Eye (tissue), 1 donor: ENCODE data around the gene NOL12.
A peak's percentile ranks its signal among the peaks of the same experiment; 100 is the strongest.
"Not testable (repeated sequence)": the region's sequence is repeated elsewhere in the genome, so short reads cannot be mapped to it uniquely, and the experiment has no call there.

Experiments
- DNase-seq: peaks from one replicate; pipeline ENCODE4 v3.0.0-alpha.2; 2015

NOL12 gene

DNA sequence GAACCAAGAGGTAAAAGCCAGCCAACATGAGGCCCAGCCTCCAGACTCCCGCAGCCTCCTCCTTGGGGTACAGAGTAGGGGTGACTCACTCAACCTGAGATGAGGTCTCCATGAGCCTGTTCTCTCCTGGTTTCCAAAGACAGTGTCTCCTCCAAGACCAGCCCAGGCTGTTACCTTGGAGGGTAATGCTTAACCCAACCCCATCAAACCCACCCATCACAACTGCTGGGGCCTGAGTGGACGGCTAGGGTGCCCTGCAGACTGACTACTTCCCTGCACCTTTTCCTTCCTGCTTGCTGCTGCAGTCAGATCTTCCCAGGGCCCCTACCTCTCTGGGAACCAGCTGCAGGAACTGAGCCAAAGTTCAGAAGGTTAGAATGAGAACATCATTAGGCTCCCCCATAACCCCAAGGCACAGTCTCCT, 5.1 kb upstream of the NOL12 start:
- DNase-seq = no peak

DNA sequence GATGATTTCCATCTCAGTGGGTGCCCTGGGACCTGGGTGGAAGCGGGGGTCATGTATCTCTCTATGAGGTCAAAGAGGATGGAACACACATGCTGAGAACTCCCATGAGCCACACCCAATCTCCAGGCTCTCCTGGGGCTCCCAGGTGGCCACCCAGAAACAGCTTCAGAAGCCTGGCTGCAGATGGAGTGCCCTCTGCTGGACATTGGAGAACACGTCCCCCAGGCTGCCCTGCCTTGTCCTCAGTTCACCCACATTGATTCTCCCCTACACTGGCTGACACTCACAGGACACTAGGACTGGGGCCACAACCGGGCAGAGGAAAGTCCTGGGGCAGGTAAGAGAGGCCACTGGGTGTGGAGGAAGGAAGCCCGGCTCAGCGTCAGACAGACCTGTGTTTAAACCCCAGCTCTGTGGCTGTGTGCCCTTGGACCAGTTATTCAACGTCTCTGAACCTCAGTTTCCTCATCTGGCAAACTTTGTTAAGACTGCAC, 4.5 kb upstream of the NOL12 start:
- DNase-seq = peak; percentile 81

DNA sequence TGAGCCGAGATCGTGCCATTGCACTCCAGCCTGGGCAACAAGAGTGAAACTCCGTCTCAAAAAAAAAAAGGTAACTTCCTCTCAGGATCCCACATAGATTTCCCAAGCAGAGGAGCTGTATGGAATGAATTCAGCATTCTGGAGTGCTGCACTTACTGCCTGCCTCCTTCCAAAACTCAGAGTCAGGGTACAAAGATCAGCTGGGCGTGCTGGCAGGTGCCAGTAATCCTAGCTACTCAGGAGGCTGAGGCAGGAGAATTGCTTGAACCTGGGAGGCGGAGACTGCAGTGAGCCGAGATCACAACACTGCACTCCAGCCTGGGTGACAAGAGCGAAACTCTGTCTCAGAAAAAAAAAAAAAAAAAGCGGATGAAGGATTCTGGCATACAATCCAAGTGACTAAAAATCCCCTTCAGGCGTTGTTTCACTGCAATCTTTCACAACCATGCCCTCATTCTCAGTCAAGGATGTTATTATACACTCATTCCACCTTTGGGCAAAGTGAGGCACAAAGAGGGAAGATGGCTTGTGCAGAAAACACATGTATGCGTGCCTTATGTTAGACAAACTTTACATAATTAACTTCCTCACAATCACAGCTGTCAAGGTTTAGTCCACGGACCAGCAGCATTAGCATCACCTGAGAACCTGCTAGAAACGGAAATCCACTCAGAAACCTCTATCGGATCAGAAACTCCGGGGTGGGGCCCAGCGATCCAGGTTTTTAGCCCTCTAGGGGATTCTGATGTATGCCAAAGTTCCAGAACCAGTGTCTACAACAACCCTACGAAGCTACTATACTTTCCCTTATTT, 1.1 kb upstream of the NOL12 start:
- DNase-seq = no peak

DNA sequence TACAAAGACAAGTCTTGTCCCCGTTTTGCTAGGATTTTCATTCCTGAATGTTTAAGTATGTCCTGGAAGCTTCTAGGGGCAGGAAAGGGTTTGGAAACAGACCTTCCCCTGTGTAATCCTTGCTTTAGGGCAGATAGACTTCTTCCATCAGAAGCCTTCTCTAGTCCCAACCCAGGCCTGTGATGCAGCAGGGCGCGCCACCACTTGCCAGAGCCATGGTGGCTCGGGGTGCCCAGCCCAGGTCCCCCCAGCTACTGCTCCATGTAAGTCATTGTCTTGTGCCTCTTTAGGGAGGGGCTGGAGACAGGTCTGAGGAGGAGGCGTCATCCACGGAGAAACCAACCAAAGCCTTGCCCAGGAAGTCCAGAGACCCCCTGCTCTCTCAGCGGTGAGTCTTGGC, 4.3 kb downstream of the NOL12 start:
- DNase-seq = no peak

DNA sequence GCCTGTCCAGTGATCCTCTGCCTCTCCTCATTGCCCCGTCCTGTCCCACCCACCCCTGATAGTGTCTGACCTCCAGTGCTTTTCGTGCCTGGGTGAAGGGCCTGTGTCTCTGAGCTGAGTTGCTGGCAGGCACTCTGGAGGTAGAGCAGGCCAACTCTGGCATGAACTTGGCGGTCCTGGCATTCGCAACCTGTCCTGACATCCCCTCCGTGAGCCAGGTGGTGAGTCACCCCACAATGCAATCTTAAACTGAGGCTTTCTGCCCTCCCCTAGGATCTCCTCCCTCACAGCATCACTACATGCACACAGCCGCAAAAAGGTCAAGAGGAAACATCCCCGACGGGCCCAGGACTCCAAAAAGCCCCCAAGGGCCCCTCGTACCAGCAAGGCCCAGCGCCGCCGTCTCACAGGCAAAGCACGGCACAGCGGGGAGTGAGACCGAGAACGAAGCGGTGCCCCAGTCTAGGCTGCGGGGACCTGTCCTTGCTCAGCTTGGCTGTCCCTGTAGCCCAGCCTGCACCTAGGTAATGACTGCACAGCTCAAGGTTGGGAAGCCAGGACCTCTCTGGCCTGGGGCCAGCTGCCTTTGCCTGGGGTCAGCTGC, 4.9 kb downstream of the NOL12 start:
- no peak for DNase-seq

DNA sequence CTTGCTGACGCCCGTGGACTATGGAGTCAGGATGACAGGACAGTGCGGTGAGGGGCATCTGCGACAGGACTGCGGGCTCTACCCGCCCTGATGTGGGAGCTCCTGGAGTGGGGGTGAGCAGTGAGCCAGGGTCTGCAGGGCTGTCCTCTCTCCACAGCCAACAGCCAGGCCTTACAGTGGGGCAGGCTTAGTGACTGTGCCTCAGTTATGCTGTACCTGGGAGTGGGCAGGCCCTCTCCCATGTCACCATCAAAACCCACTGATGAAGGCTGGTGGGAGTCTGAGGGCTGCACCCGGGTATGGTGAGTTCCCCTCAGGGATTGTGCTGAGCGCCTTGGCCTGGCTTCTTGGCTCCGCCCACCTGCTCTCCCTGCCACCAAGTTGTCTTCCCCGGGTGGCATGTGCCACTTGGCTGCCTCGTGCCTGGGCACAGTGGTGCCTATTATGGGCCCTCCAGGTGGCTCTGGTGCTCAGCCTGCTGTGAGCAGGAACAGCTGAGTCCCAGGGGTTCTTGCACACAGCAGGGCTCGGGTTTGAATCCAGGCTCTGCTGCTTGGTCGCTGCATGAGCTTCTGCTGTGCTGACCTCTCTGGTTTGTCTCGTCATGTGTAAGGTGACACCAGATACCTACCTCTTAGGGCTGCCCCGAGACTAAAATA, 6.6 kb downstream of the NOL12 start:
- no peak for DNase-seq

DNA sequence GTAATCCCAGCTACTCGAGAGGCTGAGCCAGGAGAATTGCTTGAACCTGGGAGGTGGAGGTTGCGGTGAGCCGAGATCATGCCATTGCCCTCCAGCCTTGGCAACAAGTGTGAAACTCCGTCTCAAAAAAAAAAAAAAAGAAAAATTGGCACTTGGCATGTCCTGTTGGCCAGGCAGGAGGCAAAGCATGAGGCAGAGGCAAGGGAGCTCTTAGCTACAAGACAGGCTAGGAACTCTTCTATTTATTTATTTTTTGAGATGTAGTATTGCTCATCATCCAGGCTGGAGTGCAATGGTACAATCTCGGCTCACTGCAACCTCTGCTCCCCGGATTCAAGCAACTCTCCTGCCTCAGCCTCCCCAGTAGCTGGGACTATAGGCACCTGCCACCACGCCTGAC, 8.0 kb downstream of the NOL12 start:
- not testable (repeated sequence) for DNase-seq

DNA sequence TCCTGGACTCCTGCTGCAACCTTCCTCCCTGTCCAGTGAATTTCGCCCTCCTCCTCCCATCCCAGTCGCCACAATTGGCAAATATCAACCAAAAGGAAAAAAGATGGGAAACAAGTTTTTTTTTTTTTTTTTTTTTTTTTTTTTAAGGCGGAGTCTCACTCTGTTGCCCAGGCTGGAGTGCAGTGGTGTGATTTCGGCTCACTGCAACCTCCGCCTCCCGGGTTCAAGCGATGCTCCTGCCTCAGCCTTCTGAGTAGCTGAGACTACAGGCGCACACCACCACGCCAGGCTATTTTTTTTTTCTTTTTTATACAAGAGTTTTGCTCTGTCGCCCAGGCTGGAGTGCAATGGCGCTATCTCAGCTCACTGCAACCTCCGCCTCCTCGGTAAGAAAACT, 10.1 kb downstream of the NOL12 start:
- DNase-seq = not testable (repeated sequence)

DNA sequence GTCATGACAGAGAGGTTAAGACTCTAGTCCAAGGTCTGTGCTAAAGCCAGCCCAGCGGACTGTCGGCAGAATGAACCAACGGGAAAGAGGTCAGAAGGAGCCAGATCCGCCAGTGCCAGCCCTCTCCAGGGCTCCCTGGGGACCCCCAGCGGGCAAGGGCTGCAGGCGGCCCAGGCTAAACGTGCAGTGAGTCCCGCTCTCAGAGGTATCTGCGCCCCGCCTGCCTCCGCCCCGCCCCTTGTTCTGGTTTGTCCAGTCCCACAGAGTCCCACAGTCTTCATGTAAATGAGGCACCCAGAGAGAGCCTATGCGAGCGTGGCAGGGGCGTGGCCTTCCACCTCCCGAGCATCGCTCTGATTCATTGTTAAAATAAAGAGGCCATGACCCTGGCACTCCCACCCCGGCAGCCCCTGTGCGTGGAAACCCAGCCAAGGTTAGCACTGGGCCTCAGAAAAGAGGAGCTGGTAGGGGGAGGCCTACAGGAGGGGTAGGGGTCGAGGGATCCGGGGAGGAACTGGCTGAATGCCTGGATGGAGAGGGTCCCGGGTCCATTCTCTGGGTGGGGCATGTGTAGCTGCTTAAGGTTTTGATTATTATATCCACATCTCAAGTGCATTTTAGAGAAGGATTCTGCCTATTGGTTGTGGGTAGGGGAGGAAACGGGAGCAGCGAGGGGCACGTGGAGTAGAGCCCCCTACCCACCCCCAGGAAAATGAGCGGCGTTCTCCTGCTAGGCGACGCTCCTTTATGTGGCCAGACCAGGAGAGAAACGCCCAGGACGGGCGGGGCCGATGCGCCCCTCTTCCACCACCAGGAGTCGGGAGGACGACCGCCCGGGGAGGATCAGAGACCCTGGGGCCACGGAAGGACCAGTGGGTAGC, 10.8 kb downstream of the NOL12 start, which contains the start of gene TRIOBP:
TRIOBP (plus strand) TSS at position 392 of the 881 bp plus-strand sequence. CDS start 4,318 bp downstream, outside the sequence.
- DNase-seq = peak; percentile 98

DNA sequence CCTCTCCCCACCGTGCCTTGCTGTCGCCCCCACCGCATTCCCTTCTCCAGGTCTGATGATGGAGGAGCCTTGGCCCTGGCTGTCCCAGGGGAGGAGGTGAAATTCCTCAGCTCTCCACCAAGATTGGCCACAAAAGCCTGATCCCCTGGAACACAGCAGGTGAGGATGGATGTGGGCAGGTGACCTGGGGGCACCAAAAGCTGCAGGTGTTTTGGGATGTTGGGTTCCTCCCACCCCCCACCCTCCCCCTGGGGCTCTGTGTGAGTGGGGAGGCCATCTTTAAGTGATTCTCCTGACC, 11.3 kb downstream of the NOL12 start:
- no peak for DNase-seq

DNA sequence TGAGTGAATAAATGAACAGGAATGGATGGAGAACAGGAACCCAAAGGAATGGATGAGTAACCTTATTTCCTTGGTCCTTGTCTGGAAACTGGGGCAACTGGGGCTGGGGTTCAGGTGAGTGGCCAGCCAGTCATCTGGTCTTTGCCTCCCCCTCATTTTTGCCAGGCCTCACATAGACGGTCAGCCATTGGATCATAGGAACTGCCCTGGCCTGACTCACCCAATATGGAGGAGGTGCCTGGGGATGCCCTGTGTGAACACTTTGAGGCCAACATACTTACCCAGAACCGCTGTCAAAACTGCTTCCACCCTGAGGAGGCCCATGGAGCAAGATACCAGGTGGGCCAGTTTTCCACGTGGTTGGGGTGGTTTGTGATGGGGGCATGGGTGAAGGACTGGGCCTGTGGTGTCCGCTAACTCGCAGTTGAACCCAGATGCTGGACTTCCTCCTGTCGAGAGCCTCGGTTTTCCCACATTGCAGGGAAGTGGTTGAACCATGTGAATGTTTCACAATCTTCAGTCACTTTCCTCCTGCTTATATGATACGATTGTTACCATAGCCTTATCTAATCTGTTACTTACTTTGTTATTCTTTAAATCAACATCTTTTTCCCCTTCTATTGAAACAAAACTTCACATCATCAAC, 15.1 kb downstream of the NOL12 start:
- no peak for DNase-seq

DNA sequence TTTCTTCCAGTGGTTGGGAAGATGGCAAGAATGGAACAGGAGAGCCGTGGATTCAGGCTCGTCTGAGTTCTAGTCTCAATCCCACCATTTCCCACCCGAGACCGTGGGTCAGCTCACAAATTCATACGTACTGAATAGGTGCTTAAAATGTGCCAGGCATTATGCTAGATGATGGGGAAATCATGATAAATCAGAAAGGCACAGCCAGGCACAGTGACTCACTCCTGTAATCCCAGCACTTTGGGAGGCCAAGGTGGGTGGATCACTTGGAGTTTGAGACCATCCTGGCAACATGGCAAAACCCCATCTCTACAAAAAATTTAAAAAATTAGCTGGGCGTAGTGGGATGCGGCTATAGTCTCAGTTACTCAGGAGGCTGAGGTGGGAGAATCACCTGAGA, 17.8 kb downstream of the NOL12 start:
- no peak for DNase-seq

DNA sequence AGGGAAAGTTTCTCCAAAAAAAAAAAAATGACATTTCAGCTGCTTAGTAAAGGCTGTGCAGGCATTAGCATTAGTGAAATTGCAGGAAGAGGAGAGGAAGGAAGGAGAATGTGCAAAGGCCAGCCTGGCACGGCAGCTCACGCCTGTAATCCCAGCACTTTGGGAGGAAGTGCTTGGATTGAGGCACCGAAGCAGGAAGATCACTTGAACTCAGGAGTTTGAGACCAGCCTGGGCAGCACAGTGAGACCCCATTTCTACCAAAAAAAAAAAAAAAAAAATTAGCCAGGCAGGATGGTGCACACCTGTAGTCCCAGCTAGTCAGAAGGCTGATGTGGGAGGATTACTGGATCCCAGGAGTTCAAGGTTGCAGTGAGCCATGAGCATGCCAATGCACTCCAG, 18.5 kb downstream of the NOL12 start:
- DNase-seq = no peak

DNA sequence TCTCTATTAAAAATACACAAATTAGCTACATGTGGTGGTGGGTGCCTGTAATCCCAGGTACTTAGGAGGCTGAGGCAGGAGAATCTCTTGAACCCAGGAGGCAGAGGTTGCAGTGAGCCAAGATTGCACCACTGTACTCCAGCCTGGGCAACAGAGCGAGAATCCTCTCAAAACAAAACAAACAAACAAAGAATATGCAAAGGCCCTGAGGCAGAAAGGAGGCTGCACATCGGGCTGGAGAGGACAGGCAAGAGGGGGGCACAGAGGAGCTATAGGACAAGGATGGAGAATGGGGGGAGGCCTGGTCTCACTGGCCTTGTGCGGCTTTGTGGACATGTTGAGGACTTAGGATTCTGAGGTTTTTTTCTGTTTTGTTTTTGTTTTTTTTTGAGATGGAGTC, 19.1 kb downstream of the NOL12 start:
- no peak for DNase-seq

DNA sequence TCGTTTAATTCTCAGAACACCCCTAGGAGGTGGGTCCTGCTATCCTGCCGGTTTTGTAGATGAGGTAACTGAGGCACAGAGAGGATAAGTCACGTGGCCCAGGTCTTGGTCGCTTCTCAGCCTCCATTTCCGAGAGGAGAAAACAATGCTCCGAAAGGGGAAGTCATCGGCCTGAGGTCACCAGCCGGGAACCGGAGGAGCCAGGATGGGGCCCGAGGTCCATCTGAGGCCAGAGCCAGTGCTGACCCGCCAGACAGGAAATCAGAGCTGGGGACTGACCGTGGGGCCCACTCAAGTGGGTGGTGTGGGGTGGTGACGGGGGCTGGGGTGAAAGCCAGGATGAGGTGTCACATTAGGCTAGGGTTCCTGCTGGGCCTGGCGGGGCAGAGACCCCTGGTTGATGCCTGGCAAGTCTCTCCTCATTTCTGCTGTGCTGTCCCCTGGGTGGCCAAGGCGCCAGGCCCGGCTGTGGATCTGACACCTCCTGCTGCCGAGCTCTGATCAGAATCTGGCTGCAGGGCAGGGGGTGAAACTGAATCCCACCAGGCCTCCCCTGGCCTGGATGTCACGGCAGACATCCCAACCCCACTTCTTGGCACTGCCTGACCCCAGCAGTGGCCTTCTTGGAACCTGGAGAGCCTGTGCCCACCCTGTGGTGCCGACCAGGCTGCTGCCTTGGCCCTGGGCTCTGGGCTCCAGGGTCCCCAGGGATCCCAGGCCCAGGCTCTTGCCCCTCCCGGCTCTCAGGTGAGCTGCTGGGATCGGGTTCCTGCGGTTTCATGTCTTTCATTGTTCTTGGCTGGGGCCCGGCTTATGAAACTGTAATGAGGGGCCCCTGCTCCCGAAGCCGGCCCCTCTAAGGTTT, 22.7 kb downstream of the NOL12 start:
- DNase-seq = no peak

DNA sequence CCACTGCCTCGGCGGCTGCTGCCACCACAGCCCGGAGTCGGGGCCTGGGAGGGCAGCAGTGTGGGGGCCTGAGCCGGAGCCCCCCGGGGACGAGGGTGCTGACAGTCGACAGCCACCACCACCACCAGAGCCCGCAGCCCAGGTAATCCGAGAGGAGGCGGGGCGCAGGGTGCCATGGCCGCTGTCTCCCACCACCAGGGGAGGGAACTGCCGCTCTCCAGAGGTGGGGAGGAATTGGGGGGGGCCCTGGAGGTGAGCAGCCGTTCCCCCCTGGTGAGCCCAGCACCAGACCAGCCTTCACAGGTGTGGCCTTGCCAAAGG, 23.3 kb downstream of the NOL12 start:
- no peak for DNase-seq

DNA sequence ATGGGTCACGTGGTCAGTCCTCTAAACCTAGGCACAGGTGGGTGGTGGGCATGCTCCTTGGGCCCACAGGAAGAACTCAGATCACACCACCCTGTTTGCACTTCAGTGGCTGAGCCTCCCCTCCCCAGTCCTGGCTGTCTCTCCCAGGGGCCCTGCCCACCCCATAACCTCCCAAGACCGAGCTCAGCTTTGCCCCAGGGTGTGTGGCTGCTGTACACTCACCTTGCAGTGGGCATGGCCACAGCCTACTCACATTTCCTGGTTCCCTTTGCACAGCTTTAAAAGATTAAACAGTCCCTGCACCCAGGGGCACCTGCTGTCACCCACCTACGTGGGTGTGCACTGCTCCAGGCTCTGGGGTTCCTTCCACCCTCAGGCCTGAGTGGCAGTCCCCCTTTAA, 24.5 kb downstream of the NOL12 start:
- no peak for DNase-seq

DNA sequence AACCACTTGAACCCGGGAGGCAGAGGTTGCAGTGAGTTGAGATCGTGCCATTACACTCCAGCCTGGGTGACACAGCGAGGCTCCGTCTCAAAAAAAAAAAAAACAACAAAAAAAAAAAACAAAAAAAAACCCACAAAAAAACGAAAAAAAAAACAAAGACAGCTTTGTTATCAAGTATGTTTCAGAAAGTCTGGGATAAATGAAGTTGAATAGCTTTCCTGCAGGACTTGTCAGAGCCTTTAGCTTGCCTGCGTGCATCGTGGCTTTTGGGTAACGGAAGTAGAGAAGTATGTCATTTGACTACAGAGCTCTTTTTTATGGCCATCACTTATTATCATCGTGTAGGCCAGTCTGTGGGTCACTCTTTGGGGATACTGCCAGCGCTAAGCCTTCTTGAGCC, 25.3 kb downstream of the NOL12 start:
- no peak for DNase-seq

DNA sequence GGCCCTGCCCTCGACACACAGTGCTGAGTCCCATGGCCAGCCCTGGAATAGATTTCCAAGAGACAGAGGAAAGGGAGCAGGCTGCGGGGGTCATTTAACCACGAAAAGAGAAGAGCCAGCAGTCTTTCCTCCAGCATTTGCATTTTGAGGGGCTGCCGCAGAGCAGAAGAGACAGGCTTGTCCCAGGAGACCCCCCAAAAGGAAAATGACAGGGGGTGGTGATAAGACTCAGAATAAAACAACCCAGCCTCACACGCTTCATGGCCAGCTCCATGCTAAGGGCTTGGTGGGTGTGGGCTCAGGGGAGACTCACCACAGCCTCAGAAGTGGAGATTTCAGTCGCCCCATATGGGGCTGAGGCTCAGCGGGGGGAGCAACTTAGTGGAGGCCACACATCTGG, 27.6 kb downstream of the NOL12 start:
- DNase-seq = no peak

DNA sequence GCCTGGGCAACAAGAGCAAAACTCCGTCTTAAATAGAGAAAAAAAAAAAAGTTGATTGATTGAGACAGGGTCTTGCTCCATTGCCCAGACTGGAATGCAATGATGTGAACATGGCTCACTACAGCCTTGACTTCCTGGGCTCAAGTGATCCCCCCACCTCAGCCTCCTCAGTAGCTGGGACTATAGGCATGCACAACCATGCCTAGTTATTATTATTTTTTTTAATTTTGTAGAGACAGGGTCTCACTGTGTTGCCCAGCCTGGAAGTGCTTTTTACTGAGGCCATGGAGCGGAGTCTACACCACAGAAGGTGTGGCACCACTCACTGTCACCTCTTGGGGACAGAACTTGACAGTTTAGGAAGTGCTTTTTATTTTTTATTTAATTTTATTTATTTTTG, 28.5 kb downstream of the NOL12 start:
- DNase-seq = no peak

DNA sequence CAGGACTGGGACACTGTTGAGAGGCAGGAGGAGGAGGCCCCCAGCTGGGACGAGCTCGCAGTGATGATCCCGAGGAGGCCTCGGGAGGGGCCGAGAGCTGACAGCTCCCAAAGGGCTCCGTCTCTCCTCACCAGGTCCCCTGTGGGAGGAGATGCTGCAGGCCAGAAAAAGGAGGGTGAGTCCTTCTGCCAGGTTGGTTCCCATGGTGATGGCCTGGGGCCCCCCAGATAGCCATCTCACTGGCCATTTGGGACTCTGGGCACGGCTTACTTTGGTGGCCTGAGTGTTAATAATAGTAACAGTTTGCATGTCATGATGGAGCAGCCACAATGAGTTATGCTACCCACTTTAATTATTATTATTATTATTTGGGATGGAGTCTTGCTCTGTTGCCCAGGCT, 29.6 kb downstream of the NOL12 start:
- no peak for DNase-seq

DNA sequence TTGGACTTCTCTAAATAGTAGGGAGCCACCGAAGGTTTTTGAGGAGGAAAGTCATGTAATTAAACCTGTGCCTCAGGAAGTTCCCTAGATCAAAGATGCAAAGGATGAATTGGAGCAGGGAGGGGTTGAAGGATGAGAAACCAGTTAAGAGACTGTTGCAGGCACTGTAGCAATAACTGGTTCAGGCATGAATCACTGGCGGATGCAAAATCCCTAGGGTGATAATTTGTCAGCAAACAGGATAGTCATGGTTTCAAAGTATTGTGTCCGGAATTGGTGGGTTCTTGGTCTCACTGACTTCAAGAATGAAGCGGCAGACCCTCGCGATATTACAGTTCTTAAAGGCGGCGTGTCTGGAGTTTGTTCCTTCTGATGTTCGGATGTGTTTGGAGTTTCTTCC, 30.6 kb downstream of the NOL12 start:
- DNase-seq = no peak
